ENCODE data around the gene PRR29.

The PRR29 gene

DNA sequence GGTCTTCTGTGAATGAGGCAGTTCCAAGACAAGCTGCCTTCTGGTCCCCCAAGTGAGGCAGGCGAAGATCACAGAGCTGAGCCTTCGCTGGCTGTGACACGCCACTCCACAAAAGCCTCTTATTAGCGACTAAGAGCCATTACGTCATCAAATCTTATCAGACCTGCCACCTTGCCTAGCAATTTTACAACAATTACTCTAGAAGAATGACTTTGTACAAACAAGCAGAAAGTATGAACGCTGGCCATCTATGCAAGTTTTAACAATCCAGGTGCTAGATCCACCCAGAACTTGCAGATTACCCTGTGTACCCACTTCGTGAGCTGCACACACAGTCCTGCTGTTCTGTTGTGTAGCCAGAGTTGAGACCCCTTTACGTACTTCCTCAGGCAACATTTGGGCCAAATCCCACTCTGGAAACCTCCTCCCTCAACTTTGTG is 26.1 kb downstream of the PRR29 start:
- H3K27ac ChIP-seq, result no peak overlapping the region
- no peak for TF ChIP-seq ZFX (IDR thresholded peaks at IDR 0.05)
- TF ChIP-seq, protein P1, sequence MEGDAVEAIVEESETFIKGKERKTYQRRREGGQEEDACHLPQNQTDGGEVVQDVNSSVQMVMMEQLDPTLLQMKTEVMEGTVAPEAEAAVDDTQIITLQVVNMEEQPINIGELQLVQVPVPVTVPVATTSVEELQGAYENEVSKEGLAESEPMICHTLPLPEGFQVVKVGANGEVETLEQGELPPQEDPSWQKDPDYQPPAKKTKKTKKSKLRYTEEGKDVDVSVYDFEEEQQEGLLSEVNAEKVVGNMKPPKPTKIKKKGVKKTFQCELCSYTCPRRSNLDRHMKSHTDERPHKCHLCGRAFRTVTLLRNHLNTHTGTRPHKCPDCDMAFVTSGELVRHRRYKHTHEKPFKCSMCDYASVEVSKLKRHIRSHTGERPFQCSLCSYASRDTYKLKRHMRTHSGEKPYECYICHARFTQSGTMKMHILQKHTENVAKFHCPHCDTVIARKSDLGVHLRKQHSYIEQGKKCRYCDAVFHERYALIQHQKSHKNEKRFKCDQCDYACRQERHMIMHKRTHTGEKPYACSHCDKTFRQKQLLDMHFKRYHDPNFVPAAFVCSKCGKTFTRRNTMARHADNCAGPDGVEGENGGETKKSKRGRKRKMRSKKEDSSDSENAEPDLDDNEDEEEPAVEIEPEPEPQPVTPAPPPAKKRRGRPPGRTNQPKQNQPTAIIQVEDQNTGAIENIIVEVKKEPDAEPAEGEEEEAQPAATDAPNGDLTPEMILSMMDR (conservative IDR thresholded peaks at IDR 0.05), result no peak

DNA sequence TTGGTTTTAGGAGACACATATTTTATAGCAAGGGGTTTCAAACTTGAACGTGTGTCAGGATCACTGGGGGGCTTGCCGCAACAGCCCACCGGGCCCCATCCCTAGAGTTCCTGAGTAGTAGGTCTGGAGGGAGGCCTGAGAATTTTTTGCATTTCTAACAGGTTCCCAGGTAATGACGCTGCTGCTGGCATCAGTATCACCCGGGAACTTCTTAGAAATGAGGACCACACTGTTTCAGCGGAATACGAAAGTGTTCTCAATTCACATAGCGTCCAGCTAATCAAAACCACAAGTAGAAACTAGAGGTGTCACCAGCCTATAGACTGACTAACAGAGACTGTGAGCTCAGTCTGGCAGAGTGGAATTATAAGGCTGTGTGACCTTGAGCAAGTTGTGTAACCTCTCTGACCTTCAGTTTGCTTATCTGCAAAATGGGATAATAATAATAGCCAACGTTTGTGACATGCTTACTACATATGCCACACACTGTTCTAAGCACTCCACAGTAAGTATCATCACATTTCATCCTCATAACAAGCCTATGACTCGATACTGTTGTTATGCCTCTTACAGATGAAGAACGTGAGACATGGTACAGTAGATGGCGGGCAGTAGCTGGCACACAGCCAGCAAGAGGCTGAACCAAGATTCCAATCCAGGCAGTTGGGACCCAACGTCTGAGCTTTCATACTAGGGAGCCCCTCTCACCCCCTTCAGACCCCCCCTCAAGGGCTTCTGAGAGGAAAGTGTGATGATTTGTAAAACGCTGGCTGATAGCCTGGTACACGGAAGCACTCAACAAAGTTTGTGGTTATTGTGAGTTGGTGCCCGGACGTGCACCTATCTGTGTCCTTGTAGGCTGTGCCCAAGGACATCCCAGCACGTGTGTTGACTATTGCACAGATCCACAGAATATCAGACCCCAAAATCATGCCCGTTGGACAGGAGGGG is 26.9 kb downstream of the PRR29 start:
- no peak overlapping the region for H3K27ac ChIP-seq
- TF ChIP-seq ZFX (IDR thresholded peaks at IDR 0.05), result no peak
- TF ChIP-seq, protein P1 (conservative IDR thresholded peaks at IDR 0.05), result no peak

DNA sequence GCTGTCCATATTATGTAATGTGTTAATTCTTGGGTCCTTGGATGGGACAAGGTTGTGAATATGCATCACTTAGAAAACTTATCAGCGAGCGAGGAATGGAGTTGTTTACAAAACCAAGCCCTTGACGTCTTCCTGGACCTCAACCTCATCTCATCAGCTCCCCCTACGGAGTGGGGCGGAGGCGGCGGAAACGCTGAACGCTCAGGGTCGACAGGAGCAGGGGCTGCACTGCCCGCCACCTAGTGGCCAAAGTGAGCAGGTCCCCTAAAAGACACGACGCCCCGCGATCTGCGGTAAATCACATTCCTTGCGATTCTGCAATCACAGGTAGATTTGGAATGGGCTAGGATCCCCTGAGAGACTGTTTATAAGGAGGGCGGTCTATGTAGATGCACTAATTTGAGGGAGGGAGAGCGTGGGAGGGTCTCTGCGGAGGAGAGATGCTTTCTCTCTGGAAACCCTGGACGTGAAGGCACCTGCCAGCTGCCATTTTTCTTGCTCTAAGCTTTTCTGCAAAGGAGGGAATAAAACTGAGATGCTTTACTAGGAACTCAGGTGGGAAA is 27.7 kb downstream of the PRR29 start:
- TF ChIP-seq, protein P1 (conservative IDR thresholded peaks at IDR 0.05), result peak; percentile 99
- no peak for TF ChIP-seq ZFX (IDR thresholded peaks at IDR 0.05)
- H3K27ac ChIP-seq, result no peak overlapping the region

DNA sequence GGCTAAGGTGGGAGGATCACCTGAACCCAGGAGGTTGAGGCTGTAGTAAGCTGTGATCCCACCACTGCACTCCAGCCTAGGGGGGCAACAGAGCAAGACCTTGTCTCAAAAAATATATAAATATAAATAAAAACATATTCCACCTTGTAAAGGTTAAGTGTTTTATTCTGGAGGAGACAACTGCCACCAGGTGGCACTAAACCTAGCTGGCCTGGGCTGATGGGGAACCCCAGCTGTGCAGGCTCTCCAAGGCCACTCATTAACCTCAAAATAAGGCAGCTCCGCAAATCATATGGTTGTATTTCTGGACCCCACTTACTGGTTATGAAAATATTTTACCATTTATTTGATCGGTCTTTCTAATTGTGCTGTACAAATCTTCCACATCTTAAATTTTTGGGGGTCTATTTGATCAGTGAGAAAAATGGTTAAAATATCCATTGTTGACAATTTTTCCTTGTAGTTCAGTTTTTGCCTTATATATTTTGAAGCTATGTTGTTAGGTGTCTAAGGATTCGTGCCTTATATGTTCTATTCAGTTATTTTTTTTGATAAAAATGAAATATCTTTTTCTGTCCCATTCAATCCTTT is 30.8 kb downstream of the PRR29 start:
- H3K27ac ChIP-seq, result no peak overlapping the region
- TF ChIP-seq, protein P1 (conservative IDR thresholded peaks at IDR 0.05), result peak; percentile 90
- no peak for TF ChIP-seq ZFX (IDR thresholded peaks at IDR 0.05)

DNA sequence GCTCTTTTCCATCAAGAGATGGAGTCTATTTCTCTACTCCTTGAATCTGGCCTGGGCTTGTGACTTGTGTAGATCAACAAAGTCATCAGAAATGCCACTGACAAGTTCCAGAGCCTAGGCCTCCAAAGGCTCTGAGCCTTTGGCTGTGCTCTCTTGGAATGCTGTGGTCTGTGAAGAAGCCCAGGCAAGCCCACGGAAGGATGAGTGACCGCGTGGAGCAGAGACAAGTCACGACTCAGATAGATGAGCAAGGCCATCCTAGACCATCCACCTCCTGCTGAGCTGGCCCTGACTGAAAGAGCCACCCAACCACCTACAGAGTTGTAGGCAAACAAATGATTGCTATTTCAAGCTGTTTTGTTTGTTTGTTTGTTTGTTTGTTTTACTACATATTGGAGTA is 33.9 kb downstream of the PRR29 start:
- TF ChIP-seq, protein P1 (conservative IDR thresholded peaks at IDR 0.05), result no peak
- H3K27ac ChIP-seq, result no peak overlapping the region

DNA sequence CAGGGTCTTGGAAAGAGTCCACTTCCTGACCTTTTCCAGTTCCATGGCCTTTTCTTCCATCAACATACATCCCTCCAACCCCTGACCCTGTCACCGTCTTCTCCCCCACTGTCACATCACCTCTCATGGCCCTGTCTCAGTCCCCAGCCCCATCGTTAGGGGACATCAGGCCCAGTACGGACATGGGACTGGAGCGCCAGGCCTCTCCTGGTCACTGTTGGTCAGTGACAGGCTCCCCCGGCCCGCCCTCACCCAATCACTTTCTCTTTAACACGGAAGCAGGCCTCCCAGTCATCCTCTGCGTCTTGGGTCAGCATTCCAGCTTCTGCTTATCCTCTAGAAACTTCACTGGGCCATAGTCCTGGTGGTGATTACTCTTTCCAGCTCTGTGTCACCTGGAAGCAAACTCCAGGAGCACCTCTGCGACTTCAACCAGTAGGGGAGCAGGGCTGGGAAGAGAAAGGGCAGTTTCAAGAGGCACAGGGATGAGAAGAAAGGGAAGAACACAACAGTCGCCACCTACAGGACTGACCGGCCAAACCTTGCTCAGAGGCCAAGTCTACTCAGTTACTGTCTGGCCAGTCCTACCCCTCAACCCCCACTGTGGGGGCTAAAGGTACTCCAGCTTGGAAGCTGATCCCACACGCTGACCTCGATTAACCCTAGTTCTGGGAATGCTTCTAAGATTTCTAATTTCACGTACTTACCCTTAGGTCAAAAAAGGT is 38.2 kb downstream of the PRR29 start:
- H3K27ac ChIP-seq, result no peak overlapping the region
- TF ChIP-seq, protein P1 (conservative IDR thresholded peaks at IDR 0.05), result no peak
- no peak for TF ChIP-seq ZFX (IDR thresholded peaks at IDR 0.05)

Measured in C4-2B (cell line).